DOHH2 (cell line): ENCODE results near the gene DEDD.

Experiments used
- CTCF ChIP-seq: fragments of 200-600 bp; sonication (generic); IDR thresholded peaks from one replicate; pipeline ENCODE4 v1.5.1; 2014; ENCODE audit warnings: antibody characterized with exemption, mild to moderate bottlenecking, low read depth, low read length; ENCODE audit not compliant: poor library complexity, severe bottlenecking
- EZH2phosphoT487 ChIP-seq: fragments of 200-600 bp; sonication (generic); IDR thresholded peaks from 2 replicates; pipeline ENCODE4 v1.6.1; 2017; ENCODE audit warnings: borderline replicate concordance, mild to moderate bottlenecking, antibody characterized with exemption, low read length, moderate library complexity, mixed read lengths

- no peak for TF ChIP-seq CTCF
- no peak for TF ChIP-seq EZH2phosphoT487
Observed at GRCh38 chr1:161122967-161123366, 9.5 kb downstream of the DEDD start.
